Activated CD8-positive, alpha-beta memory T cell treated with anti-CD3 and anti-CD28 coated beads, Interleukin-2, amount 50 U/mL, for 1 hour (primary cell): ENCODE results near the gene KDM2A.

ENCODE experiments used
- DNase-seq: peaks from one replicate; pipeline ENCODE4 v3.0.0-alpha.2; 2020; ENCODE audit errors: extremely low read depth

KDM2A gene

DNA sequence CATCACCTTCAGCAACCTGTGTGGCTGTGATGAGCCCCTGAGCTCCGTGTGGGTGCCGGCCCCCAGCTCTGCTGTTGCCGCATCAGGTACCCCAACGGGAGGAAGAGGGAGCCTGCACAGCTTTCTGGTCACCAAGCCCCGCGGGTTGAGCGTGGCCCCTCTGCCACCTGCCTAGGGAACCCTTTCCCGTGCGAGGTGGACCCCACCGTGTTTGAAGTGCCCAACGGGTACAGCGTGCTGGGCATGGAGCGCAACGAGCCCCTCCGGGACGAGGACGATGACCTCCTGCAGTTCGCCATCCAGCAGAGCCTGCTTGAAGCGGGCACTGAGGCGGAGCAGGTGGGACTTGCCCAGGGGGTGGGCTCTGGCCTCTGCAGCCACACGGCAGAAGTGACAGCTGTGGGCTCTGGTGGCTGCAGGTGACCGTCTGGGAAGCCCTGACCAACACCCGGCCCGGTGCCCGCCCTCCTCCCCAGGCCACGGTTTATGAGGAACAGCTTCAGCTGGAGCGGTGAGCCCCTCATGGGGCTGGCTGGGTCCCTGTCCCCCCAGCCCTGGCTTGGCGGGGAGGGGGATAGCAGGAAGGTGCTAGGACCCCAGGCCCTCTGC lies 182.4 kb downstream of the KDM2A start:
- DNase-seq, result no peak

DNA sequence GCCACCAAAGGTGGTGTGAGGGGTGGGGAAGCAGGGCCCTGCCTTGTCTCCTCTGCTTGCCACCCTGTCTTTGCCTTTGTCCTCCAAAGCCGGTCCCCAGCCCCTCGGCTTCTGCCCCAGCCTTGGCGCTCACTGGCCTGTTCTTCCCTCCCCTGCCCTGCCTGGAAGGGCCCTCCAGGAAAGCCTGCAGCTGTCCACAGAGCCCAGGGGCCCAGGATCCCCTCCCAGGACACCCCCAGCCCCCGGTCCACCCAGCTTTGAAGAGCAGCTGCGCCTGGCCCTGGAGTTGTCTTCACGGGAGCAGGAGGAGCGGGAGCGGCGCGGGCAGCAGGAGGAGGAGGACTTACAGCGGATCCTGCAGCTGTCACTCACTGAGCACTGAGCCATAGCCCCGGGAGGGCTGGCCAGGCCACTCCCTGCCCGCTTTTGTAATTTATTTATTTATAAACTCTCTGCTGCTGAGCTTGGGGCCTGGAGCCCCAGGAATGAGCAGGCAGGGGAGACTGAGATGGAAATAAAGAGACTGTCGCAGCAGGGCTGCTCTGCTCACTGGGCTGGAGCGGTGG lies 183.0 kb downstream of the KDM2A start:
- DNase-seq, result no peak

DNA sequence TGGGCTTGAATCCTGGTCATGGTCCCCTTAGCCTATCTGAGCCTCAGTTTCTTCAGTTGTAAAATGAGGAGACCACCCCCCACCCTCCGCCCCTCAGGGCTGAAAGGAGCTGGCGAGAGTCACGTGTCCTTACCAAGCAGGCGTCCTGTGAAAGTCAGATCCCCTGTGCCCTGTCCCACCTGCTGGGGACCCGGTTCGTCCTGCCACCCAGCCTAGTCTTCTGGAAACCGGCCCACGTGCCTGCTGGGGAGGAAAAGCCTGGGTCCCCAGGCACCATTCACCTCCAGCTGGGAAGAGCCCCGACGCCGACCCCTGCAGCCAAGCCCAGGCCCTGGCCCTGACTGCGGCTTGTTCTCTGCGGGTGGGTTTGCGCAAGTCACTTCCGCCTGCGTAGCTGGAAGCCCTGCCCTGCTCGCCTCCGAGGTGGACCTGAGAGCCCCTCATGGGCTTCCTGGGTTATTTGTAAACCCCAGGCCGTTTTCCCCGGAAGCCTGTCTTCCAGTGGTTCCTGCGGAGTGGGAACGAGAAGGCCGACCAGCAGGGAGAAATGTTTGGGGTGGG lies 183.6 kb downstream of the KDM2A start:
- DNase-seq, result no peak

DNA sequence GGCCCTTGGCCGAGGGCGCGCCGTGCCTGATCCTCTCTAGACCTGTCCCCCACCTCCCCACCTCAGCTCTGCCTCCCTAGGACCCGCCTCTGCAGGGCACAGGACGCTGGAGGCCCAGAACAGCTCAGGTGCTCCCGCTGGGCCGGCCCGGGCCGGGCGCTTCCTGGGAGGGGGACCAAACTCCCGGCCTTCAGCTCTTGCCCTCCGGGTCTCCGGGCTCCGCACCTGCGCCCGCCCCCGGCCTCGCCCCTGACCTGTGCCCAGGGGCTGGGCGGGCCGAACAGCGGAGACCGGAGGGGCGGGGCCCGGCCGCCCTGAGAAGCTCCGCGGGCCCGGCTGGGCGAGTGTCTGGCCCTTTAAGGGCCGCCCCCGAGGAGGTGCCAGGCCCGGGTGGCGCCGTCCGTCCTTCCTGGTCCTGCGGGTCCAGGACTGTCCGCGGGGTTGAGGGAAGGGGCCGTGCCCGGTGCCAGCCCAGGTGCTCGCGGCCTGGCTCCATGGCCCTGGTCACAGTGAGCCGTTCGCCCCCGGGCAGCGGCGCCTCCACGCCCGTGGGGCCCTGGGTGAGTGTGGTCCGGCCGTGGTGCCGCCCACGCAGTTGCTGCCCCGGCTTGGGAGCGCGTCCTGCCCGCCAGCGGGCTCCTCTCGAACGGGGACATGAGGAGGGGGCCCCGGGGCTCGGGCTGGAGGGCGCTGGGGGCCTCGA lies 184.2 kb downstream of the KDM2A start, which contains the start of gene SSH3:
Gene SSH3 (plus strand): TSS at position 399 of the 703 bp plus-strand sequence. CDS start 96 bp downstream, at position 495.
- no peak for DNase-seq

DNA sequence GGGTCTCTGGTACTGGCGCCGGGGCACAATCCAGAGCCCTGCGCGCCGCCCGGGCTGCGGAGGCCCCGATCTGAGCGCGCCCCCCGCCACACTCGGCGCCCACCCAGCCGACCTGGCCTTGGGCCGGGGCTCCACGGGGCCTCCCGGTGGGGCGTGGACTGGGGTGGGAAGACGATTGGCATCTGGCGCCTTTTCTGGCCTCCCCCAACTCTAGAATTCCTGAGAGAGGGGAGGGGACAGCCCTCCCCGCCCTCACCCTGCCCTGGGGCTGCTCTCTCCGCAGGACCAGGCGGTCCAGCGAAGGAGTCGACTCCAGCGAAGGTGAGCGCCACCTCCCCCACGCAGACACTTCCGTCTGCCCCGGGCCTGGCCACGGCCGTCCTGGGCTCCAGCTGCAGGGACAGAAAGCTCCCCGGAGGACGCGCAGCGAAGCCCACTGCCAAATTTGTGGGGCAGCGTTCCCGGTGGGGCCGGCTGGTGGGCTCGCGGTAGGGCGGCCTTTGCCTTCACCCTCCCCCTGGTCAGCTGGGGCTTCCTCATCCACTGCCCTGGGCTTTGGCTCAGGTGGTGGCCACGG lies 184.9 kb downstream of the KDM2A start:
- DNase-seq, result no peak

DNA sequence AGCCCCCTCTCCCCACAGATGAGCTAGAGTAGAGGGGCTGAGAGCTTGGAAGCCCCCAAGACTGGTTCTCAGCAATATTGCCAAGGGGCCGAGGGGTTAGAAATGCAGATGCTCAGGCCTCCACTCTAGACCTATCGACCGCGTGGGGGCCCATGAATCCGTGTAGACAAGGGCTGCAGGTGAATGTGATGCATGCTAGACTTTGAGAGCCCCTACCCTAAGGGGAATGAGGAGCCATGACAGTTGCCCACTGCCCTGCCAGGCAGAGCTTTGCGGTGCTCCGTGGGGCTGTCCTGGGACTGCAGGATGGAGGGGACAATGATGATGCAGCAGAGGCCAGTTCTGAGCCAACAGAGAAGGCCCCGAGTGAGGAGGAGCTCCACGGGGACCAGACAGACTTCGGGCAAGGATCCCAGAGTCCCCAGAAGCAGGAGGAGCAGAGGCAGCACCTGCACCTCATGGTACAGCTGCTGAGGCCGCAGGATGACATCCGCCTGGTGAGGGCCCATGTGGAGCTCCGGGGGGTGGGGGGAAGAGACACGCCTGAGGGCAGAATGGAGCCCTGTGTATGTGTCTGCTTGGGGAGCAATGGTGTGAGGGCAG lies 185.5 kb downstream of the KDM2A start:
- no peak for DNase-seq

DNA sequence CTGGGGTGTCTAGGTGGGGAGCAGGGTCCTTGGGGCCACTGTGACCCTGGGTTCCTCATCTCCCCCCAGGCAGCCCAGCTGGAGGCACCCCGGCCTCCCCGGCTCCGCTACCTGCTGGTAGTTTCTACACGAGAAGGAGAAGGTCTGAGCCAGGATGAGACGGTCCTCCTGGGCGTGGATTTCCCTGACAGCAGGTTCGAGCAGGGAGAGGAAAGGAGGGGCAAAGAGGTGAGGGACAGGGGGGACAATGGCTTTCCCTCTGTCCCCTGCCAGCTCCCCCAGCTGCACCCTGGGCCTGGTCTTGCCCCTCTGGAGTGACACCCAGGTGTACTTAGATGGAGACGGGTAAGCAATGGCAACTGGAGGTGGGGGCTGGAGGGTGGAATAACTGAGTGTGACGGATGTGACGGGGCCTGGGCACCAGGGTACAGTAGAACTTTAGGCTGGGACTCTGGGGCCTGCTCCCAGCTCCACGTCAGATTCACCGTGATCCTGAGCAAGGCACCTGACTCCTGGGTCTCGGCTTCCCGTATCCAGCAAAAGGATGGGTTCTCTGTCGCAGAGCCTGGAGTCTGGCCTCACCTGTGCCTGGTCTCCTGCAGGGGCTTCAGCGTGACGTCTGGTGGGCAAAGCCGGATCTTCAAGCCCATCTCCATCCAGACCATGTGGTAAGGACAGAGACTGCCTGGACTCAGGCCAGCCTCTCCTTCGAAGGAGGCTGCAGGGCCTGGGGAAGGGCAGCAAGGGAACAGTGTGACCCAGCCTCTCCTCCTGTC lies 187.9 kb downstream of the KDM2A start:
- DNase-seq, result no peak

DNA sequence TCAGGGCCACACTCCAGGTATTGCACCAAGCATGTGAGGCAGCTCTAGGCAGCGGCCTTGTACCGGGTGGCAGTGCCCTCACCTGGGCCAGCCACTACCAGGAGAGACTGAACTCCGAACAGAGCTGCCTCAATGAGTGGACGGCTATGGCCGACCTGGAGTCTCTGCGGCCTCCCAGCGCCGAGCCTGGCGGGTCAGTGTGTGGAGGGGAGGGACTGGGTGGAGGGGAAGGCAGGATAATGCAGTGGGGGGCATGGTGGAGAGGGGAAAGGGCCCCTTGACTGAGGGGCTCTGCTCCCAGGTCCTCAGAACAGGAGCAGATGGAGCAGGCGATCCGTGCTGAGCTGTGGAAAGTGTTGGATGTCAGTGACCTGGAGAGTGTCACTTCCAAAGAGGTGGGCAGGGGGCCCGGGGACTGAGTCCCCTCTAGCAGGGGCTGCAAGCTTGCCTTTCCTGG lies 188.5 kb downstream of the KDM2A start:
- DNase-seq, result no peak
